GM12878 (cell line): ENCODE measurements around the gene OPCML. TPM values are rescaled to one million over a fixed set of nuclear protein-coding genes. Genes with fewer than 3 reads are reported as not detected.

Source experiments
- ATAC-seq: fragments of 200-7000 bp; cut with Tn5 transposase; 3 replicates; pipeline ENCODE4 v1.9.1; 2020; ENCODE audit warnings: mild to moderate bottlenecking, moderate library complexity
- BruUV-seq: library from RNA; stranded (reverse); fragments of 400-500 nt; replicated peaks from 2 replicates; lab custom pipeline; 2021; lab: Mats Ljungman, UMichigan
- CTCF ChIA-PET: fragments of 300-600 bp; sonication (Branson Sonifier 250); formaldehyde crosslinking; extraction: SDS; loops from one replicate; lab custom pipeline; 2021; ENCODE audit warnings: inconsistent platforms; lab: Yijun Ruan, JAX
- POLR2A ChIA-PET: fragments of 350-600 bp; formaldehyde crosslinking; extraction: SDS; loops from one replicate; lab custom pipeline; 2021; ENCODE audit warnings: inconsistent platforms; lab: Charles Lee
- RAD21 ChIA-PET: fragments of 300-600 bp; sonication (Branson Sonifier 250); formaldehyde crosslinking; loops from one replicate; lab custom pipeline; 2023; ENCODE audit warnings: antibody characterized with exemption; ENCODE audit not compliant: unreplicated experiment; lab: Charles Lee
- SMC1A ChIA-PET: fragments of 300-600 bp; sonication (Branson Sonifier 250); formaldehyde crosslinking; loops from one replicate; lab custom pipeline; 2023; ENCODE audit not compliant: unreplicated experiment, uncharacterized antibody; lab: Charles Lee
- DNase-seq: peaks from one replicate; pipeline ENCODE4 v3.0.0-alpha.2; 2011; ENCODE audit warnings: low read depth, low spot score
- FAIRE-seq: peaks from 3 replicates; lab custom pipeline; 2011; peaks lifted over from hg19 to GRCh38; lab: Jason Lieb, UNC
- H2AFZ ChIP-seq: 2 replicates; pipeline ENCODE4 v1.6.0; 2011; ENCODE audit warnings: low read depth, low read length, control low read depth; ENCODE audit not compliant: control insufficient read depth
- H3K27ac ChIP-seq: 2 replicates; pipeline ENCODE4 v1.5.1; 2011; ENCODE audit warnings: control low read depth; ENCODE audit not compliant: control insufficient read depth, insufficient read depth
- H3K27me3 ChIP-seq, 2 experiments: replicated peaks in 1 of 2; 2 replicates each; pipeline versions ENCODE4 v1.6.0 to v1.6.1; 2011; ENCODE audit warnings: low read length in 1 of 2; ENCODE audit not compliant: control insufficient read depth in 2 of 2, insufficient read depth in 2 of 2
- H3K36me3 ChIP-seq, 2 experiments: 2 replicates each; pipeline ENCODE4 v1.5.1; 2011; ENCODE audit warnings: low read length in 1 of 2; ENCODE audit not compliant: control insufficient read depth in 2 of 2, insufficient read depth in 2 of 2
- H3K4me1 ChIP-seq: 2 replicates; pipeline ENCODE4 v1.6.1; 2011; ENCODE audit warnings: mild to moderate bottlenecking, low read length, moderate library complexity, mixed read lengths; ENCODE audit not compliant: control insufficient read depth, insufficient read depth
- H3K4me2 ChIP-seq: 2 replicates; pipeline ENCODE4 v1.6.0; 2011; ENCODE audit warnings: control low read depth; ENCODE audit not compliant: control insufficient read depth, insufficient read depth
- H3K4me3 ChIP-seq: fragments of 200-600 bp; sonication (generic); 2 replicates; pipeline ENCODE4 v1.5.1; 2016
- H3K79me2 ChIP-seq: 2 replicates; pipeline ENCODE4 v1.6.0; 2011; ENCODE audit warnings: low read length; ENCODE audit not compliant: control insufficient read depth, insufficient read depth
- H3K9ac ChIP-seq: 2 replicates; pipeline ENCODE4 v1.8.0; 2011; ENCODE audit warnings: low read length, control low read depth, mixed read lengths; ENCODE audit not compliant: control insufficient read depth, insufficient read depth
- H3K9me3 ChIP-seq: replicated peaks from 3 replicates; pipeline ENCODE4 v1.5.1; 2011; ENCODE audit warnings: mild to moderate bottlenecking, low read length; ENCODE audit not compliant: control insufficient read depth, insufficient read depth
- H4K20me1 ChIP-seq: 2 replicates; pipeline ENCODE4 v1.6.0; 2011; ENCODE audit not compliant: control insufficient read depth, insufficient read depth
- E2F8 ChIP-seq: fragments of 450-650 bp; IDR thresholded peaks from 2 replicates; pipeline ENCODE4 v1.6.1; 2018; ENCODE audit warnings: mild to moderate bottlenecking, low read depth, moderate library complexity; ENCODE audit not compliant: partially characterized antibody
- EED ChIP-seq: sonication (generic); IDR thresholded peaks from 2 replicates; pipeline ENCODE4 v1.6.1; 2016; ENCODE audit warnings: antibody characterized with exemption, low read depth
- NFXL1 ChIP-seq: fragments of 450-650 bp; IDR thresholded peaks from 2 replicates; pipeline ENCODE4 v1.6.1; 2017; ENCODE audit warnings: antibody characterized with exemption, mild to moderate bottlenecking, borderline replicate concordance
- NFYA ChIP-seq: IDR thresholded peaks from 2 replicates; pipeline ENCODE4 v1.6.1; 2011; ENCODE audit warnings: low read depth, mild to moderate bottlenecking, low read length, improper control_type of control experiment, borderline replicate concordance
- NR2C1 ChIP-seq: fragments of 450-650 bp; IDR thresholded peaks from 2 replicates; pipeline ENCODE4 v1.6.1; 2017; ENCODE audit warnings: antibody characterized with exemption, mild to moderate bottlenecking, moderate library complexity
- PAX5 ChIP-seq: IDR thresholded peaks from 2 replicates; pipeline ENCODE4 v1.6.1; 2011; ENCODE audit warnings: low read depth, low read length, borderline replicate concordance
- RELA ChIP-seq: fragments of 450-650 bp; IDR thresholded peaks from 2 replicates; pipeline ENCODE4 v1.8.0; 2014; ENCODE audit warnings: borderline replicate concordance; ENCODE audit not compliant: partially characterized antibody
- SRF ChIP-seq, 2 experiments: IDR thresholded peaks; 2 replicates each; pipeline ENCODE4 v1.6.1; 2011; ENCODE audit warnings: low read depth in 2 of 2, low read length in 2 of 2, mild to moderate bottlenecking in 1 of 2, moderate library complexity in 1 of 2
- TCF3 ChIP-seq: IDR thresholded peaks from 2 replicates; pipeline ENCODE4 v1.6.1; 2012; ENCODE audit warnings: low read depth, mild to moderate bottlenecking, low read length, borderline replicate concordance; ENCODE audit not compliant: insufficient read depth
- YY1 ChIP-seq: IDR thresholded peaks from 2 replicates; pipeline ENCODE4 v1.6.1; 2011; ENCODE audit warnings: low read depth, mild to moderate bottlenecking, low read length
- ZBTB4 ChIP-seq: fragments of 450-650 bp; formaldehyde crosslinking; IDR thresholded peaks from 2 replicates; pipeline ENCODE4 v1.4.0; 2022; ENCODE audit warnings: mild to moderate bottlenecking, moderate library complexity
- ZNF207 ChIP-seq: fragments of 450-650 bp; IDR thresholded peaks from 2 replicates; pipeline ENCODE4 v1.6.1; 2014; ENCODE audit warnings: antibody characterized with exemption, mild to moderate bottlenecking, borderline replicate concordance
- ZNF687 ChIP-seq: fragments of 450-650 bp; IDR thresholded peaks from 2 replicates; pipeline ENCODE4 v1.6.1; 2017; ENCODE audit warnings: mild to moderate bottlenecking, moderate library complexity
- WGBS: methylation state at CpG from one replicate; pipeline ENCODE4 v1.1.6; 2016; ENCODE audit warnings: low lambda C conversion rate; ENCODE audit not compliant: insufficient replicate concordance, insufficient coverage; ENCODE audit errors: missing lambda C conversion rate; 5-methylcytosine and 5-hydroxymethylcytosine counted together
- in situ Hi-C: fragments of 300-500 bp; cut with MboI; formaldehyde crosslinking; loops from 9 replicates; pipeline ENCODE4 v1.14.3; 2018; ENCODE audit warnings: mixed read lengths
- intact Hi-C: fragments of 100-400 bp; cut with micrococcal nuclease; formaldehyde crosslinking; loops from one replicate; pipeline ENCODE4 v1.14.2; 2022; ENCODE audit not compliant: unreplicated experiment
- polyA plus RNA-seq, 11 experiments: library from polyadenylated mRNA; depleted of rRNA in 4 of 11; unstranded in 6 of 11; stranded (reverse) in 5 of 11; fragments of >200 nt; fragmentation: Nextera tagmentation in 4 of 11; fragmentation: Illumina TruSeq in 1 of 11; extraction: Ambion mirVana in 4 of 11; extraction: Trizol in 1 of 11; gene quantifications; 1 replicate in 1 of 11; 2 replicates in 10 of 11; pipeline versions ENCODE4 v1.2.1 to v1.2.3, GENCODE V29; 2011 to 2016; ENCODE audit warnings: inconsistent platforms in 2 of 11, missing spikeins in 2 of 11, low read depth in 1 of 11
- total RNA-seq, 4 experiments: library from RNA; depleted of rRNA in 3 of 4; stranded (reverse); fragments of >200 nt in 3 of 4; fragmentation: Illumina TruSeq in 1 of 4; extraction: Trizol in 1 of 4; gene quantifications; 2 replicates each; pipeline versions ENCODE4 v1.2.1 to v1.2.3, GENCODE V29; 2013 to 2021

Gene OPCML
- total and polyA plus RNA-seq, 10 of the 15 experiments (the other 5 are each of a cell fraction or from before 2014, with no cell fraction given) = 0.84 TPM; not detected in 9

GRCh38 chr11:133362916-133363315 is 169.4 kb downstream of the OPCML start:
- no peak overlapping the region for H3K4me3 ChIP-seq
- in situ Hi-C loops (no loop called here), intact Hi-C loops (loop anchor here (10.0 kb wide), 1 partner anchor 98 kb away; no protein-coding TSS in a partner anchor)
- no peak for ATAC-seq
- ChIA-PET RAD21 (no interaction called here), SMC1A (no interaction called here), POLR2A (no interaction called here), CTCF (interaction anchor here (1.3 kb wide), 1 partner anchor 19 kb away, joined by 5 read pairs; no protein-coding TSS in a partner anchor)
- no peak overlapping the region for H3K9ac ChIP-seq
- no peaks in the 10 kb centered on the region for H3K27me3 ChIP-seq
- H3K79me2 ChIP-seq = no peaks in the 10 kb centered on the region
- H3K36me3 ChIP-seq = no peaks in the 10 kb centered on the region
- no peaks in the 10 kb centered on the region for H4K20me1 ChIP-seq
- WGBS = 73% methylated on average over 15 of the region's 15 CpGs
- BruUV-seq = no TSS peak
- no peak for FAIRE-seq
- H2AFZ ChIP-seq = no peak overlapping the region
- DNase-seq = no peak
- H3K27ac ChIP-seq = no peak overlapping the region
- H3K4me1 ChIP-seq = no peaks in the 10 kb centered on the region
- peaks cover 3% of the 10 kb centered on the region; the same call in 2 of the 3 replicates for H3K9me3 ChIP-seq
- no peak overlapping the region for H3K4me2 ChIP-seq
- TF ChIP-seq RELA = no peak
- TF ChIP-seq TCF3 = no peak
- no peak for TF ChIP-seq NFXL1
- no peak for TF ChIP-seq SRF (IDR thresholded peaks at IDR 0.05; ENCODE audit: low read depth in 2 of 2, low read length in 2 of 2)
- TF ChIP-seq NR2C1 = no peak
- TF ChIP-seq E2F8 = no peak
- no peak for TF ChIP-seq ZBTB4 (CRISPR knock-in tag)
- TF ChIP-seq PAX5 = no peak
- TF ChIP-seq ZNF687 = no peak
- no peak for TF ChIP-seq ZNF207
- no peak for TF ChIP-seq EED
- no peak for TF ChIP-seq NFYA
- TF ChIP-seq YY1 = no peak
